DOHH2 (cell line): ENCODE measurements around the gene CYB5R3.

Experiments
- CTCF ChIP-seq: fragments of 200-600 bp; sonication (generic); IDR thresholded peaks from one replicate; pipeline ENCODE4 v1.5.1; 2014; ENCODE audit warnings: antibody characterized with exemption, mild to moderate bottlenecking, low read depth, low read length; ENCODE audit not compliant: poor library complexity, severe bottlenecking
- EZH2phosphoT487 ChIP-seq: fragments of 200-600 bp; sonication (generic); IDR thresholded peaks from 2 replicates; pipeline ENCODE4 v1.6.1; 2017; ENCODE audit warnings: borderline replicate concordance, mild to moderate bottlenecking, antibody characterized with exemption, low read length, moderate library complexity, mixed read lengths

DNA sequence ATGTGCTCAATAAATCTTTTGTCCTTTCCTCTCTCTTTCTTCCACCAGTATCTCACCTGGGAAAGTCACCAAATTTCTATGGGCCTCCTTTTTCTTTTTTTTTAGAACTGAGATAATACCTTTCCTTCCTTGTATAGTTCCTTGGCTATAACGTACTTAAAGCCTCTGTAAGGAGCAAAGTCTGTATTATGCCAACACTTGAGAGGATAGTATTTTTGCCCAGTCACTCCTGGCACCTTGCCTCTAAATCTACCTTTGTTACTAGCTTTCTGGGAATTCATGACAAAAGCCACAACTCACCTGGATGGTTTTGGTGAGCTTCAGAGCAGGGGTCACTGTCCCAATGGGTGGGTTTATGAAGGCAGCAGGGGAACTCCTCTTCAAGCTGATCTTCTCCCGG lies 46.7 kb downstream of the CYB5R3 start:
- TF ChIP-seq CTCF (no peak), EZH2phosphoT487 (no peak)
